ENCODE data around the gene CBY2.

DNA sequence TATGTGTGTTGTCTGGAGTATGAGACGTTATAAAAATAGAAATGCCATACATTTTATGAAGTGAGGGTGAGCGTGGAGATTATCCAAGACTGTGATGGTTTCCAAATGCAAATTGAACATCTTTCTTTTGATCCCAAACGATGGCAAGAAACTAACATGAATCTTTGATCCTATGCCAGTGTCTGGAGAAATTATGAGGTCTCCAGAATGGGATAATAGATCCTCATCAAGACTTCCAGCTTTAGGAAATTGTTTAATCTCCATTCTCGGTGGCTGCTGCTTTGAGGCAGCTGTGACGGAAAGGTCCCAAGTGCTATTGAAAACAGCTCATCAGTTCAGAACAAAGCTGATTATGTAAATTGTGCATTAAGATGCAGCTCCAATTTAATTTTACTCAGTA is 30.8 kb downstream of the CBY2 start:
- TF ChIP-seq TARDBP (IDR thresholded peaks at IDR 0.05) (no peak), NFRKB (IDR thresholded peaks at IDR 0.05) (no peak), PKNOX1 (IDR thresholded peaks at IDR 0.05) (no peak), ELF4 (IDR thresholded peaks at IDR 0.05) (no peak), BHLHE40 (IDR thresholded peaks at IDR 0.05; ENCODE audit: borderline replicate concordance) (no peak), ZNF384 (IDR thresholded peaks at IDR 0.05) (no peak), CTBP1 (IDR thresholded peaks at IDR 0.05; ENCODE audit: borderline replicate concordance) (no peak), SP1 (IDR thresholded peaks at IDR 0.05) (no peak), FOXM1 (IDR thresholded peaks at IDR 0.05; ENCODE audit: borderline replicate concordance) (no peak)

All from HEK293T (cell line).